Brain pericyte (primary cell): ENCODE results near the gene KCNC1.

Experiments
- DNase-seq: peaks from one replicate; pipeline ENCODE4 v3.0.0-alpha.2; 2012; ENCODE audit warnings: low read depth, low spot score

The KCNC1 gene

GRCh38 chr11:17753153-17753552 is 18.6 kb downstream of the KCNC1 start:
- DNase-seq: no peak

- DNase-seq: no peak
Measured at GRCh38 chr11:17753641-17754040, 19.1 kb downstream of the KCNC1 start.

GRCh38 chr11:17755891-17756290 is 21.3 kb downstream of the KCNC1 start:
- no peak for DNase-seq

DNA sequence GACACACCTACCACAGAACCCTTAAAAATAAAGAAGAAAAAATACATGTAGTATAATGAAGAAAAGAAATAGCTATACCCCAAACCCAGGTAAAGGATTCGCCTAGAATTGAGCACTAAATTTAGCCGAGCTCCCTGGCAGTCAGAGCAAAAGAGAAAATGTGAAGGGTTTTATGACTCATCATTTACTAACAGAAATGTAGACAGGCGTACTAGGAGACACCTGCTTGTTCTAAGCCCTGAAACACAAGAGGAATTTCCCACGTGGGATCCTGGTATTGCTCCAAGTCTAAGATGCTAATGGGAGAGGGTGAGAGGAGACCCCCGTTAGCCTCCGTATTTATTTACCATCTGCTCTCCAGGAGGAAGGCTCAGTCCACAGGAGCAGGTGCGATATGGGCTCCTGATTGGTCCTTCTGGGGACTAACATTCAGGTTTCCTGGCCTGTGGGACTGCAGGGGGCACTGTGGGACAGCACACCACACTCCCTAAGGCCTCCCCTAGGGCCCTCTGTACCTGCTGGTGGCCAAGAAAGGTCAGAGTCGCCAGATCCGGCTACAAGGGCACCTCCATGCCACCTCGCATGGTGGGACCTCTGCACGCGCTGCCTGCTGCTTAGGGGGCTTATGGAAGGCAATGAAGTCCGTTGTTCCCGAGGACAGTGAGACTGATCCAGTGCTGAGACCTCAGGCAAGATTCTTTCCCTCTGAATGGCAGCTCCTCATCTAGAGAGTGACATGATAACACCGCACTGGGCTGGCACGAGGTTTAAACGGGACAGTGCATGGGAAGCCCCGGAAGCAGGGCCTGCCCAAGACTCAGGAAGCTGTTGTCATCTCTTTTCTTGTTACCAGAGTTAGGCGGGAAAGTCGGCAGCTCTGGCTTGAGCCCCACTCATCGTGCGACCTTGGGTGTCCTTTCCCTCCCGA is 25.8 kb downstream of the KCNC1 start:
- DNase-seq: no peak

DNA sequence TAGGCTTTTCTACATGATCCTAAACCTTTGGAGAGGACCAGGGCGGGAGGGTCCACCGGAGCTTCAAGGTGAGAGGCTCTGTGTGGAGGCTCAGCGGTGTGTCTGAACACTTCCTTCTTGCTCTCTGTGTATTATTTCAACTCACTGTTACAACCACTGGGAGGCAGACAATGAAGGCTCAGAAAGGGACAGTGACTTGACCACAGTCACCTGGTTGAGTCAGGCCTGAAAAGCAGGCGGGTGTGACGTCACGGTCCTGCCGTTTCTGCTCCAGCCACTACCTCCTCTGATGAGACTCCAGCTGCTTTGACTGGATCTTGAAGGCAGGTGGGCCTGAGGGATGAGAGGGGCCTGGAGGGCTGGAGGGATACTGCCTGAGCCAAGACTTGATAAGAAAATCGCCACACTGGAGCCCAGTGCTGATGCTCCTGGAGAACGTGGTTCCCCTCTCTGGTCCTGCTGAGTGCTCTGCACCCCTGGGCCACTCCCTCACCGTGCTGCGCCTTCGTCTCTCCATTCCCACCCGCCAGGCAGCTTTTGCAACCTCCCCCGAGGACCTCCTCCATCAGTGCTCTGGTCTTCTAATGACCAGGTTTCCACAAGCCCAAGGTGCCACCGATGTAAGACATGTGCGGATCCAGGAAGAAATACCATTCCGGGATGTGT is 27.9 kb downstream of the KCNC1 start:
- DNase-seq: no peak

DNA sequence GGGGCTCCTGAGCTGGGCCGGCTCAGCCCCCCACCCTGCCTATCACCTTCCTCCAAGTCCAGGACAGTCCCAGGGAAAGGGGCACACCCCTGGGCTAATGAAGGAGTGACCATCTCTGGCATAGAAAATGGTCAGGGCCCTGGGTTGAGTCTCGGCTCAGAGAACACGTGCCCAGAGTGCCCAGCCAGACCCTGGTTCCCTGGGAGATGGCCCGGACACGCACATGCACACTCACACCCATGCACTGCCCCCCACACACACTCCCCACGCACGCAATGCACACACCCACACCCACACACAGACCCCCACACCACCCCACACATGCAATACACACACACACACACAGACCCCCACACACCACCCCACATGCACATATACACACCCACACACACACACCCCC is 28.7 kb downstream of the KCNC1 start:
- DNase-seq: no peak

GRCh38 chr11:17763703-17764102 is 29.1 kb downstream of the KCNC1 start:
- no peak for DNase-seq

DNA sequence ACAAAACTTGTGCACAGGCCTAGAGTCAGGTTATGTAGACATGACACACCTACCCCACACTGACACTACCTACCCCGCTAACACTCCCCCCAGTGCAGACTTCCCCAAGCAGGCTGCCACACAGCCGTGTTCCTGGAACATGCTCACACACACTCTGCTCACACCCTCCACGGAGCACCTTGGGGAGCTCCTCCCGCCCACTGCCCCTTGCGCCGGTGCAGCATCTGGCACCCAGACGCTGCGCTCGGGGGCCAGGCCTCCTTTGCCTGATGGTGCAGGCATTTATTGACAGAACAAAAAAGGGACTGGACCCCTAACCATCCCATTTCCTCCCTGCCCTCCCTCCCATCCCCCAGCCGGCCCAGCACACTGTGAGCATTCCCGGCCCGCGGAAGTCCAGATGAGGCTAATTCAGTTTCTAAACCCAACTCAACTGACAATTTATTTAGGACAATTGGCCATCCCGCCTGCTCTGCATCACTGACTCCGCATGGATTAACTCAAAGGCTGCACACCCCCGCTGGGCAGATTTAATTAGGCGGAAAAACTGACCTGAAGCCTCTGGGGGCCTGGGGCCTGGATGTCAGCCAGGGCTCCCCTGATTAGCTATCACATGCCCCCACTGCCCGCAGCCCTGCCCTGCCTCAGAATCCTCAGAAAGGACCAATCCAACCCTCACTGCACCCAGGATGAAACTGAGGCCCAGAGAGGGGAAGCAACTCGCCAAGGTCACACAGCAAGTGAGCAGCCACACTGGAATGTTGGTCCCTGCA is 30.1 kb downstream of the KCNC1 start:
- DNase-seq: no peak

DNA sequence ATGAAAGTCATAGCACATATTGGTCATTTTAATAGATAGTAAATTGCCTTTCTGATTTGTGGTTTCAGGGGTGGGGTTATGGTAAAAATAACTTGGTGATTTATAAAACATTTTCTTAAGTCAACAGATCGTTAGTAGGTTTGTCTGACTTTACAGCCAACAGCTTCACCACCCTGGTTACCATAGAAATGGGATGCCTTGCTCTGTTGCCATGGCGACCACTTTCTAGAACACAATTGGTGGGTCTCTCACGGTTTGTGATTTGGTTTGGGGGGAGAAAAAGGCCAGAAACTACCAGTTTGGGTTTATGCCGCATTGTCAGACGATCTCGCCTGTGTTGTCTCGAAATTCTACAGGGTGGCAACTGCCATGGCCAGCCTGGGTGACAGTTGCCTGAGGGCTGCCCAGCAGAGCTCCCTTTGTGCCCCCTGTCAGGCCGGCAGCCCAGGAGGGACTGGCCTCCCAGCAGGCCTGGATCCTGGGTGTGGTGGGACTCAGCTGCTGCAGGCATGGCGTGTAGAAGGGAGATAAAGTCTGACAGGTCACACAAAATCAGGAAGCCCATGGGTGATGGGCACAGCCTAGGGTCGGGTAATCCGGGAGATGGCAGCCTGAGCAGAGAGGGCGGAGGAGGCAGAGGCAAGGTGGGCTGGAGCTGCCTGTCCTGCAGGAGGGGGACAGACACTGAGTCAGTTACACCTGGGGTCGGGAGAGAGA is 30.9 kb downstream of the KCNC1 start:
- no peak for DNase-seq

GRCh38 chr11:17766073-17766359 is 31.4 kb downstream of the KCNC1 start:
- no peak for DNase-seq

DNA sequence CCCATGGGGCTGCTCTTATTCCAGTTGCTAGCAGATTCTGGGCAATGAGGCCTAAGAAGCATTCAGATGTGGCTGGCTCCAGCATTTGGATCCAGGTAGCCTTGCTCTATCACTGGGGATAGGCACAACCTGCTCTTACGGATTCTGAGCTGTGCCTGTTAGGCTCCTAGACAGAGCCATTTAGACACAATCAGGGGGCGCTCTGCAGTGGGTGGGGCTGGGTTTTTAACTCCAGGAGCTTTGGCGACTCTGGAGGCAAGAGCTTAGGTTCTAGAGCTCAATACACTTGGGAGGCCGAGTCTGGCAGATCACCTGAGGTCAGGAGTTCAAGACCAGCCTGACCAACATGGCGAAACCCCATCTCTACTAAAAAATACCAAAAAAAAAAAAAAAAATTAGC is 32.0 kb downstream of the KCNC1 start:
- DNase-seq: no peak

- DNase-seq: no peak
Measured at GRCh38 chr11:17767301-17767885, 32.8 kb downstream of the KCNC1 start.

GRCh38 chr11:17767914-17768313 is 33.3 kb downstream of the KCNC1 start:
- DNase-seq: no peak

- DNase-seq: no peak
Measured at GRCh38 chr11:17768547-17768946, 34.0 kb downstream of the KCNC1 start.

DNA sequence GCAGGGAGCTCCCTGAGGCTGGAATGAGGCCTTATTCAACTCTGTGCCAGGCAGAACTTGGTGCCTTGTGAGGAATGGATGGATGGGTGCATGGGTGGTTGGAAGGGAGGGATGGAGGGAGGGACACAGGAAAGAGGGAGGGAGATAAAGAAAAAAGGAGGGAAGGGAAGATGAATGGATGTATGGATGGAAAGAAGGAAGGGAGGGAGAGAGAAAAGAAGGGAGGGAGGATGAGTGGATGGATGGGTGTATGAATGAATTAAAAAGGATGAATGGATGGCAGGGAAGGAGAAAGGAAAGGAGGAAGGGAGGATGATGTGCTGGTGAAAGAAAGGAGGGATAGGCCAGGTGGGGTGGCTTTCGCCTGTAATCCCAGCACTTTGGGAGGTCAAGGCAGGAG is 34.6 kb downstream of the KCNC1 start:
- DNase-seq: no peak

- no peak for DNase-seq
Measured at GRCh38 chr11:17770048-17770652, 35.6 kb downstream of the KCNC1 start.

DNA sequence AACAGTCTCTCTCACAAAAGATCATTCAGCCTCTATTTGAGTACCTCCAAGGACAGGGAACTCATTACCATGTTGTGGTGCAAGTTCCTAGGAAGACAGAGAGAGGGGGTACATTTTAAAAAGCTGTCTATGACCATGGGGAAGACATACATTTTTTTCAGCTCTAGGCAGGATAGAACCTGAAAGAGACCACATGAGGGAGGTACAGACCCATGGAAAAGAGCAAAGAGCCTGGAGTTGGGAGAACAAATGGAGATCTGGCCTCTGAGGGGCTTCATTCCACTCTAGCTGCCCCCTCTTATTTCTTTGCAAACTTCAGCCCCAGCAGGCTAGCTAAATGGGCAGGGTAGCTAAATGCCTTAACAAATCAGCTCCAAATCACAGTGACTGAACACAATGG is 36.3 kb downstream of the KCNC1 start:
- no peak for DNase-seq

DNA sequence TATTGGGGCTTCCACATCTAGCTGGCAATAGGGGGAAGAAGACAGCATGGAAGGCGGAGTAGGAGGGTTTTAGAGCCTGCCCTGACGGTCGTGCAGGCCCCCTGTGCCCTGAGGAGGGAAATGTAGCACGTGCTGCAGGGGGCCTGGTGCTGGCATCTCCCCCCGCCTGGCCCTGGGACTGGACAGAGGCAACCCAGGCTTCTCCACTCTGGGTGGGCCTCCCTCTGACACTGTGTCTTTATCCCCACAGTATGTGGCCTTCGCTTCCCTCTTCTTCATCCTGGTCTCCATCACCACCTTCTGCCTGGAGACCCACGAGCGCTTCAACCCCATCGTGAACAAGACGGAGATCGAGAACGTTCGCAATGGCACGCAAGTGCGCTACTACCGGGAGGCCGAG is 36.8 kb downstream of the KCNC1 start:
- no peak for DNase-seq

DNA sequence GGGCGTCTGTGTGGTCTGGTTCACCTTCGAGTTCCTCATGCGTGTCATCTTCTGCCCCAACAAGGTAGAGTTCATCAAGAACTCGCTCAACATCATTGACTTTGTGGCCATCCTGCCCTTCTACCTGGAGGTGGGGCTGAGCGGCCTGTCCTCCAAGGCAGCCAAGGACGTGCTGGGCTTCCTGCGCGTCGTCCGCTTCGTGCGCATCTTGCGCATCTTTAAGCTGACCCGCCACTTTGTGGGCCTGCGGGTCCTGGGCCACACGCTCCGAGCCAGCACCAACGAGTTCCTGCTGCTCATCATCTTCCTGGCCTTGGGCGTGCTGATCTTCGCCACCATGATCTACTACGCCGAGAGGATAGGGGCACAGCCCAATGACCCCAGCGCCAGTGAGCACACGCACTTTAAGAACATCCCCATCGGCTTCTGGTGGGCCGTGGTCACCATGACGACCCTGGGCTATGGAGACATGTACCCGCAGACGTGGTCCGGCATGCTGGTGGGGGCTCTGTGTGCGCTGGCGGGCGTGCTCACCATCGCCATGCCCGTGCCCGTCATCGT is 37.3 kb downstream of the KCNC1 start:
- no peak for DNase-seq

DNA sequence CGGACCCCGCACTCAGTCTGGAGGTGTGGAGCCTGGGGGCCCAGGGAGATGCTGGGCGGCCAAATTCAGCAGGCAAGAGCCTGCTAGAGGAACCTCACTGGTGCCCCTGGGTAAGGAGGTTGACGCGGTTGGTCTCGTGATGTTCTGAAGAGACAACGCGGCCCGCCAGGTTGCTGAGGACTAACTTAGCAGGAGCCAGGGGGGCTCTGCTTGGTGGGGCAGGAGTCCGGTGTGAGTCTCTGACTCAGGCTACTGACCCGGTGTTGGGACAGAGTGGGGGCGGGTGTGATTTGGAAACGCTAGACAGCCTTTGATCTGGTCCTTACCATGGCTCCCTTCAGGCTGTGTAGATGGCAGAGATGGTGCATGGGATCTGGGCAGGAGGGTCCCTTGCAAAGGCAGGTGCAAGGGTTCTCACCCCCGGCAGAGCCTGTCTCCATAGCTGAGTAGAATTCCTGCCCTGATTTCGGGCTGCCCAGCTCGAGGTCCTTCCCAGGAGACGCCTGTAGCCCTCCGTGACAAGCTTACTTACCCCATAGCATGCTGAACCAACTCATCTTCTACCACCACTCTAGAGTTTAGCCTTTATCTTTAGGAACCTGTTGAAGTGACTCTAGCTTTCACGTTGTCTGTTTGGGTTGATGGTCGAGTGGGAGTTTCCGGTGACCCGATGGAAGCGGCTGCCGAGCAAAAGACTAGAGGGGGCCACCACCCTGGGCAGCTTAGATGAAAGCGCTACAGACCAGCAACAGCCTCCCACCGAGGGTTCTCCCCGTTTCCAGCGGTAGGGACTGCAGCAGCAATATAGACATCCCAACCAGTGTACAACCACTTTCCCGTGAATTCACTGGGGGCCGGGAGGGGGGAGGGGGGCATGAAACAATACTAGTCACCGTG is 38.4 kb downstream of the KCNC1 start:
- no peak for DNase-seq
